Stimulated activated CD8-positive, alpha-beta memory T cell treated with anti-CD3 and anti-CD28 coated beads, Interleukin-4, amount 100 ng/mL, for 1 hour (primary cell): ENCODE data around the gene CNGB1.
A peak's percentile ranks its signal among the peaks of the same experiment; 100 is the strongest.
"Not testable (repeated sequence)": the region's sequence is repeated elsewhere in the genome, so short reads cannot be mapped to it uniquely, and the experiment has no call there.

Experiments used
- DNase-seq, 2 donors: peaks; one replicate each; pipeline ENCODE4 v3.0.0-alpha.2; 2020; ENCODE audit warnings: low read depth in 2 of 2, low spot score in 1 of 2

CNGB1 gene

DNA sequence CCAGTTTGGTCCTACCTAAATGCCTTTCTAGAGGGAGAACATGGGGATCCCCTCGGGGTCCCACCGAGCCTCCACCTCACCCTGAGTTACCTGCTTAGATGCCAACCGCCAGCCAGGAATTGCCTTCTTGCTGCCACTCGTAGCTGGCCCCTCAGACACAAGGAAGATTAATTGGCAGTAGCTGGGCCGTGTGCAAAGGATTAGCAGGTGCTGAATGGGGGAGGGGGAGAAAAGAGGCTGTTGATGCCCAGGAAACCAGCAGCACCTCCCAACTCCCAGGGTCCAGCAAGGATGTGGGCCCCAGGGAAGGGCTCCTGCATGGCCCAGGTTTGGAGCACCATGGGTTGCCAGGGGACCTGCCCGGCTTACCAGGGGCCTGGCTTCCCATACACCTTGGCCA, at the start of gene CNGB1:
TSS of gene CNGB1 (minus strand) at position 159 of the 400 bp plus-strand sequence. CDS start 3,842 bp downstream, outside the sequence.
- DNase-seq, result no peak

GRCh38 chr16:58019866-58020538, 49.1 kb upstream of the CNGB1 start:
- DNase-seq, result no peak

- DNase-seq, result no peak
Measured at GRCh38 chr16:58018803-58019202, 47.9 kb upstream of the CNGB1 start.

GRCh38 chr16:58016840-58017446, 46.0 kb upstream of the CNGB1 start:
- DNase-seq, result no peak

DNA sequence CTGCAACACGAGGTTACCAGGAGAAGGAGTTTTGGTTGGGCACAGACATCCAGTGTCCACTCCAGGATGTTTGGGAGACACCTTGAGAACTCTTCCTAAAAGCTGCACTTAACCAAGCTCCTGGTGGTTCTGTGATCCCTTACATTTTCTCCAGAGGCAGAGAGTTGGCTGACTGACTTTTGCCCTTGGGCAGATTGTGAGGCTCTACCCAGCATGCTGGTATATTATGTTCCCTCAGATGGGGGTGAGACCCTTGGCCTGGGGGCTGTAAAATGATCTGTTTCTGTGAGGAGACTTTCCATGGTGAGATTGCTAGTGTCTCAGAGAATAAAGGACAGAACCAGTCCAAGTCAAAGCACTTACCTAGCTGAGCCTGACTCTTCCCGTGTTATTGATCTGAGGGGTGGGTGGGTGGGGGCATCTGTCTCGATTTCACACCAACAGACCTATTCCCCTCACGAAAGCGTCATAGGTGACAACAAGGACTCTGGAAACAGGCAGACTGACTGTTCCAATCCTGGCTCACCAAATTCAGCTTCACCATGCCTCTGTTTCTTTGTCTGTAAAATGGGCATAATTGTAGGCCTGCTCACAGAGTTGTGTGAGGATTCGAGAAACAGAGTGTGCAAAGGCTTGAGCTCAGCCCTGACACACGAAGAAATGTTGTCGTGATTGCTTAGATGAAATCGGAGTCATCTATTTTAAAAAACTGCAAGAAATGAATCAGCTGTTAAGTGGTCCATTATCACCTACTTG, 42.5 kb upstream of the CNGB1 start:
- no peak for DNase-seq

DNA sequence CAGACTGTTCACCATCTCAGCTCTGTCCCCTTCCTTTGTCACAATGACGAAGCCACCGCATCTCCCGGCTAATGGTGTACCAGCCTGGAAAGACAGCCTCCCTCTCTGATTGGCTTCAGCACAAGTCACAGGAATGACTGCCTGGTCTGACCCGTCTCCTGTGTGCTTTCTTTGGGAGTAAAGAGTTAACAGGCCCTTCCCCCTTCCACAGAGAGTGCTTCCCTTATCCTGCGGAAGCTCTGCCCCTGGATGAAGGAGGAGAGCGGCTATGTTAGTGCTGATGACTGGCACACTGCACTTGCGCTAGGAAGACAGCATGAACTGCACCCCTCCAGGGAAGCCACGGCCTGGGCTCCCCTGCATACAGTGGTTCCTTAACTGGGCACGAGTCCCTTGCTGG, 41.6 kb upstream of the CNGB1 start:
- no peak for DNase-seq

DNA sequence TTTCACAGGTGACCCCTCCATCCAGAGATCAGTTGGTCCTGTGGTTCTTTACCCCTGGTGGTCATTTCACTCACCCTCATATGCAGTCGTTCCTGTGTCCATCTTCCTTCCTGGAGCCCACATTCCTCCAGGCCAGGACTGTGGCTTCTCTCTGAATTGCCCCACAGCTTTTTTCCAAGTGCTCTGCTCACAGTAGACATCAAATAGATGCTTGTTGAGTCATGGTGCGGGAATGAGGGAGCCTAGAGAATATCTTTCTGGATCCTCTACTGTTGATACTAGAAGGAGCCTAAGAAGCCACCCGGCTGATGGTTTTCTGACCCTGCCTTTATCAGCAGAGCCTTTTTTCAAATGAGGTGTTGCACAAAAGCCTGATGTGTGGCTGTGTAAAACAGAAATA, 40.7 kb upstream of the CNGB1 start:
- no peak for DNase-seq

DNA sequence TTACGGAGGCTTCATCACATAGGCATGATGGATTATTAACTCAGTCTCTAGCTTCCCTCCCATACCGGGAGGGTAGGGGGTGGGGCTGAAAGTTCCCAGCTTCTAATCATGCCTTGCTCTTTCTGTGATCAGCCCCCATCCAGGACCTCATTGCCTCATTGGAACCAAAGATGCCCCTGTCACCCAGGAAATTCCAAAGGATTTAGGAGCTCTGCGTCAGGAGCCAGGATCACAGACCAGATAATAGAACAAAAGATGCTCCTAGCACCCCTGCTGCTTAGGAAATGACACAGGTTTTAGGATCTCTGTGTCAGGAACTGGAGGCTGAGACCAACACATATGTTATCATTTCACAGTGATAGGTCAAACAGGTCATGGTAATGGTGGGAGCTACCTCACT, 40.0 kb upstream of the CNGB1 start:
- DNase-seq, result no peak

- no peak for DNase-seq
Measured at GRCh38 chr16:58009856-58010416, 39.0 kb upstream of the CNGB1 start.

DNA sequence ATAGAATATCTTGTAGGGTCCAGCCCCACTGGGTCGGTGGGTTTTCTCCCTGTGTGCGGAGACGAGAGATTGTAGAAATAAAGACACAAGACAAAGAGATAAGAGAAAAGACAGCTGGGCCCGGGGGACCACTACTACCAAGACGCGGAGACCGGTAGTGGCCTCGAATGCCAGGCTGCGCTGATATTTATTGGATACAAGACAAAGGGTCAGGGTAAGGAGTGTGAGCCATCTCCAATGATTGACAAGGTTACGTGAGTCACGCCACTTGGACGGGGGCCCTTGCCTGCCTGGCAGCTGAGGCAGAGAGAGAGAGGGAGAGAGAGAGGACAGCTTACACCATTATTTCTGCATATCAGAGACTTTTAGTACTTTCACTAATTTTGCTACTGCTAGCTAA, 33.8 kb upstream of the CNGB1 start:
- DNase-seq, result not testable (repeated sequence)

GRCh38 chr16:58002936-58003335, 32.0 kb upstream of the CNGB1 start:
- DNase-seq, result no peak

- DNase-seq, result no peak
Measured at GRCh38 chr16:58002416-58002800, 31.5 kb upstream of the CNGB1 start.

DNA sequence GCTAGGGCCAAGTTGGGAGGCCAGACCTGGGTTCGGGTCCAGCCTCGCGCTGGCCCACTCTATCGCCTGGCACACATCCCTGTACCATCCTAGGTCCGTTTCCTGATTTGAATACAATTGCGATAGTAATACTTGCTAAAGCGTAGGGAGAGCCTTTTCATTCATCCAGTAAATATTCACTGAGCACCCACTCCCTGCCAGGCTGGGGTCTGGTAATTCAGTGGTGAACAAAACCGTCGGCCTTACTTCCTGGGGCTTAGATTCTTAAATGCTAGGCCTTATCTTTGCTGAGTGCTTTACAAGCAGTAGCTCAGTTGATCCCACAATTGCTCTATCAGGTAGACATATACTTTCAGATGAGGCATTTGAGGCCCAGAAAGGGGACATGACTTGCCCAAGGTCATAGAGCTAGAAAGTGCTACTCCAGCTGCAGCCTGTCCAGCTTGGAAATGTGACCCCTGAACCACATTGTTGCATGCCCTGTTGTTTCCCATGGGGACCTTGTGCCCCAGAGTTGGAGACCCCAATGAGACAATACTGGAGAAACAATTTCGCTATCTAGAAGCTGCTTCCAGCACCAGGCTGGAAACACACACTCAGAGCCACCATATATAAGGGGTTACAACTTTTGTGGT, 31.0 kb upstream of the CNGB1 start:
- no peak for DNase-seq

GRCh38 chr16:58000706-58001676, 30.1 kb upstream of the CNGB1 start, which contains the start of gene USB1:
USB1 (plus strand) TSS chr16:58001407; CDS start chr16:58001484, 77 bp downstream.
- peak; percentile 58 to 65 for DNase-seq

DNA sequence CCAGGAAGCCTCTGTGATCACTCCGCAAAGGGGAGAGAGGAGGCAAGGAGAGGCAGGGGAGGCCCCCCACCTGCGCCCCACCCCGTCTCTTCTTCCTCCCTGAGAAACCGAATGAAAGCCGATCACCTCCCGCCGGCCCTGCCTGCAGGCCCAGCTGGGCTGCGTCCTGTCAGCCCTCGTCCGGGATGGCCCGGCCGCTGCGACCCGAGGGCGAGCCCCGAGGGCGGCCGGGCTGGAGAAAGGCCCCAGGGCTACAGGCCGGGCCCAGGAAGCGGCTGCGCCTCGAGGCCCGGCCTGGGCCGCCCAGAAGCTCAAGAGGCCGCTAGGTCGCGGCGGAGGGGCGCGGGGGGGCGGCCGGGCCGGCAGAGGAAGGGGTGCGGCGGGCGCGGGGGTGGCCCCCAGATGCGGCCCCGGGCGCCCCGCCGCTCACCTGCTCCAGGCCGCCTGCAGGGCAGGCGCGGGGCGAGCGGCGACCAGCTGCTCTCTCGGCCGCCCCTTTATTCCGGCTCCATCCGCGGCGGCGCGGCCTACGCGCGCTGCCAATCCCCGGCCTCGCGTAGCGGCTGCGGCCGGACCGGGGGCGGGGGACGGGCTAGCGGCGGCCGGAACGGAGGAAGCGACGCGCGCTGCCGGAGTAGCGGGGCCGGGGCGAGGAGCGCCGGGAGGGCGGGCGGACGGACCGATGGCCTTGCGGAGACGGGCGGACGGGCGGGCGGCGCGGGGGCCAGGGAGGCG, 29.2 kb upstream of the CNGB1 start, which contains the start of gene ZNF319:
TSS of gene ZNF319 (minus strand) at position 702 of the 735 bp plus-strand sequence. CDS start 2,407 bp downstream, outside the sequence.
- no peak for DNase-seq

GRCh38 chr16:57999366-57999970, 28.5 kb upstream of the CNGB1 start:
- DNase-seq, result no peak

DNA sequence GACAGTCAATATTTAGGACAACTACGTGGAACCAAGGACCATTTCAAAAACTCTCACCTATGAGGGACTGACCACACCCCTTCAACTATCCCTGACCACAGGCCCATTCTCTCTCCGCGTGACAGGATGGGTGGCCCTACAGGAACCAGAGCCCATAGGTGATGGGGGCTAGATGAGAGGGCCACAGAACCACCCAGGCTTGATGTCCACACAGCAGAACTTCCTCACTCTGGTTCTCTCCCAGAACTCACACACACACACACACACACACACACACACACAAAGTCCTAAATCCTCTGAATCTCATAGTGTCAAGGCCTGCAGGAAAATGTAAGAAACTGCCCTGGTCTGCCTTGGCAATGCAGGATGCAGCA, 28.1 kb upstream of the CNGB1 start:
- DNase-seq, result no peak

DNA sequence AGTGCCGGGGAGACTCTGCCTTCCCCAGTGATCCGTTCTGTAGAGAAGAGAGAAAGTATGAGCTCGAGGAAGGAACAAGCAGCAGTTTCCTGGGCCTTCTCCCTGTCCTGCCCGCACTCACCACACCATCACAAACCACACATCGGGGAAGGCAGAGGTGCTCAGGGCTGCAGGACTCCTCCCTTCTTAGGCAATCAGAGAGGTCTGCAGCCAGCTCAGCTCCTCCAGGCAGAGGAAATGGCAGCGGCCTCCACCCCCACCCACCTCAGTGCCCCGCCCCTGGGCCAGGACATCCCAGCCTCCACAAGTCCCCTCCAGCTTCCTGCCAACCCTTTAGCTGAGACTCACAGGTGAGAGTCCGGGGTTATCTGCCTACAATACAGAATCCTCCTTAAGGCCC, 27.6 kb upstream of the CNGB1 start:
- no peak for DNase-seq
